Activated gamma-delta T cell treated with Interleukin-2 at 50 U/mL for 16 hours (primary cell): ENCODE data around the gene NAALADL1.
"Not testable (repeated sequence)": the region's sequence is repeated elsewhere in the genome, so short reads cannot be mapped to it uniquely, and the experiment has no call there.

ENCODE experiments used
- DNase-seq: peaks from one replicate; pipeline ENCODE4 v3.0.0-alpha.2; 2020

Gene NAALADL1

DNA sequence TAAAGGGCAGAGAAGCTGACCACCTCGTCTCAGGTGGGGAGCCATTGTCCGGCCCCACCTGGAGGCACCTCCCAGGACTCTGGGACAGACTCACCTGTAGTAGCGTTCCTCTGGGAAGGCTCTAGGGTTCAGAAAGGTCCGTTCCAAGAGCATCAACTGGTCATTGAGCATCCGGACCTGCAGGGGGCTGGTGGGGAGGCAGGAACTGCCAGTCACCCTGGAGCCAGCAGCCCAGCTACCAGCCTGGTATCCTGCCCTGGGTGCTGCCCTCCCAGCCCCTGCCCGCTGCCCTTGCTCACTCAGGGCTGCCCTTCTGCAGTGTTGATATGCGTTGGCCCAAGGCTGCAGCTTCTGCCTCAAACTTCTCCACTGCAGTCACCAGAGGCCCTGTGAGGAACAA lies 12.6 kb downstream of the NAALADL1 start:
- DNase-seq, result no peak

DNA sequence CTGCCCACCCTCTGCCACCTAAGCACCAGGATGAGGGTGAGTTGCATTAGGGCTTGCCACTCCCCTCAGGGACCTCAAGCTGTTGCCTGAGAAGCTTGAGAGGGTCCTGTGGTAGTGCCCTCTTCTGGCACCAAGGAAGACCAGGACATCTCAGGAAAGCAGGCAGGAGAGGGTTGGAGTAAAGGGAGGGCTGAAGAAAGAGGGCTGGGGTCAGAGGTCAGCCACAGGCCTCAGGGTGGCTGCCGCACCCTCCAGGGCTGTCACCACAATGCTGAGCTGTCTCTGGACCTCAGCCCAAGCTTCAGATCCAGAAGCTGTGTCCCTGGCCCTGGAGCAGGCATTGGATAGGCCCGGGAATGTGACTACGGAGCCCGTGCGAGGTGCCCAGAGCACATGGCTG lies 13.3 kb downstream of the NAALADL1 start:
- DNase-seq, result no peak

DNA sequence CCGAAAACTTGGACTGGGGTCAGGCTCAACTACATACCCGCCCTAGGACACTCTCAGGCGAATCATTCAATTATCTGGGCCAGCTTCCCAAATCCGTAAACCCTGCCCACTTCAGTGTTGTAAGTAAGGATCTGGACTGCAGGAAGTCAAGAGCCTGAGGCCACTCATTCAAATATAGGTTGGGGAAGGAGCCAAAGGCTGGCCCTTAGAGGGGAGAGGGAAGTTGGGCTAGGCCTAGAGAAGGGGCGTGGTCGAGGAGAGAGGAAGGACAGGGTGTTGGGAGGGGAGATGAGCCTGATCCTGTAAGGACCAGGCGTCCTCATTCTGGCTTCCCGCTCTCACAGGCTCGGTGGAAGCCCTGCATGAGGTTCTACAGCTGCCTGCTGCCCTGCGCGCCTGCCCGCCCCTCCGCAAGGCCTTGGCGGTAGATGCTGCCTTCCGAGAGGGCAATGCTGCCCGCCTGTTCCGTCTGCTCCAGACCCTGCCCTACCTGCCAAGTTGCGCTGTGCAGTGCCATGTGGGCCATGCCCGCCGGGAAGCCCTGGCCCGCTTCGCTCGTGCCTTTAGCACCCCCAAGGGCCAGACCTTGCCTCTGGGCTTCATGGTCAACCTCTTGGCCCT lies 14.4 kb downstream of the NAALADL1 start:
- no peak for DNase-seq

DNA sequence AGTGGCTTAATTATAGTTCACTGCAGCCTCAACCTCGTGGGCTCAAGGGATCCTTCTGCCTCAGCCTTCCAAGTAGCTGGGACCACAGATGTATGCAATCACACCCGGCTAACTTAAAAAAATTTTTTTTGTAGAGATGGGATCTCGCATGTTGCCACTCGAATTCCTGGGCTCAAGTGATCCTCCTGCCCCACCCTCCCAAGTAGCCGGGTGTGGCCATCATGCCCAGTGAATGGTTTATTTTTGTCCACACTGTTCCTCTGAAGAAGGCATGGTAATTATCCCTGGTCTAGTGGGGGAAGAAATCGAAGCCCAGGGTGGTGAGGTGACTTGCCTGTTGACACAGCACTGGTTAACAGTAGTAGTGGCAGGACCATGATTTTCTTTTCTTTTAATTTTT lies 15.5 kb downstream of the NAALADL1 start:
- DNase-seq, result no peak

DNA sequence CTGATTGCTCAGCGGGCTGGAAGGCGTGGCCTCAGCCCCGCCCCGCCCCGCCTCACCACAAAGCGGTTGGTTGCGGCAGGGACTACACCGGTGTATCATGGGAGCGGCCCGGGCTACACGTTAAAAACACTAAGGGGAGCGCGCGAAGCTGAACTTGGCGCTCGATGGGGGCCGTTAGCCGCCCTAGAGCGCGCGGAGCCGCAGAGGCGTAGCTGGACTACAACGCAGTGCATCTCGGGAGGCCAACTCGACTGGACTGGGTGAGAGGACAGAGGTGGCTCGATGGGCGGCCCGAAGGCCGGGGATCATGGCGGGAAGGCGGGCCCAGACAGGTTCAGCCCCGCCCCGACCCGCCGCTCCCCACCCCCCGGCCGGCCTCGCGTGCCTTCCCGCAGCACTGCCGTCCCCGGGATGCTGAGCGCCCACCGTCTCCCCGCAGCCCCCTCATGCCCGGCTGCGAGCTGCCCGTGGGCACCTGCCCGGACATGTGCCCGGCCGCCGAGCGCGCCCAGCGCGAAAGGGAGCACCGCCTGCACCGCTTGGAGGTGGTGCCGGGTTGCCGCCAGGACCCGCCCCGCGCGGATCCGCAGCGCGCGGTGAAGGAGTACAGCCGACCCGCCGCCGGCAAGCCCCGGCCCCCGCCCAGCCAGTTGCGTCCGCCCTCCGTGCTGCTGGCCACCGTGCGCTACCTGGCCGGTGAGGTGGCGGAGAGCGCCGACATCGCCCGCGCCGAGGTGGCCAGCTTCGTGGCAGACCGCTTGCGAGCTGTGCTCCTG lies 17.3 kb downstream of the NAALADL1 start, which contains the start of gene SAC3D1:
SAC3D1 (plus strand) TSS at position 364 of the 776 bp plus-strand sequence; CDS start at position 447, 83 bp downstream.
- DNase-seq, result peak; percentile 84

DNA sequence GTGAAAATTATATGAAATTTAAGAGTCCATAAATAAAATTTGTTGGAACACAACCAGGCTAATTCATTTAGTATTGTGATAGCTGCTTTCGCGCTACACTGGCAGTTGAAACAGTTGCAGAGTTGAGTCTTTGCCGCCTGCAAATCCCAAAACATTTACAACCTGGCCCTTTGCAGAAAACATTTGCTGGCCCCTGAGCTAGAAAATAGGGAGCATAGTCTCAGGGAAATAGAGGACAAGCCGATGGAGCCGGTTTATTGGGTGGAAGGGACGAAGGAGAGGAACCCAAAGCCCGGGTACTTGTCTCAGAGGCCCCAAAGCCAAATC lies 17.9 kb downstream of the NAALADL1 start:
- DNase-seq, result no peak

DNA sequence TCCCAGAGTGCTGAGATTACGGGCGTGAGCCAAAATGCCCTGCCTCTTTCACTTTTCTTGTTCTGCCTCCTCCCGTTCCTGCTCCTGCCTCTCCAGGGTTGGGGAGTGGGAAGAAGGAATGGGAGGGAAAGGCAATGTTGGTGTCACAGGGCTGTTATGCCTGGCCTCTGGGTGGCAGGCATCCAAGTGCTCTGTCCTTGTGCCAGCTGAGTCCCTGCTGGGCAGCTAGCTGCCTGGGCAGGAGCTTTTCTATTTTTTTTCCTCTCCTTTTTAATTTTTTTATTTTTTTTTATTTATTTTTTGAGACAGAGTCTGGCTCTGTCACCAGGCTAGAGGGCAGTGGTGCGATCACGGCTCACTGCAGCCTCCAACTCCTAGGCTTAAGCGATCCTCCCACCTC lies 21.4 kb downstream of the NAALADL1 start:
- DNase-seq, result no peak

DNA sequence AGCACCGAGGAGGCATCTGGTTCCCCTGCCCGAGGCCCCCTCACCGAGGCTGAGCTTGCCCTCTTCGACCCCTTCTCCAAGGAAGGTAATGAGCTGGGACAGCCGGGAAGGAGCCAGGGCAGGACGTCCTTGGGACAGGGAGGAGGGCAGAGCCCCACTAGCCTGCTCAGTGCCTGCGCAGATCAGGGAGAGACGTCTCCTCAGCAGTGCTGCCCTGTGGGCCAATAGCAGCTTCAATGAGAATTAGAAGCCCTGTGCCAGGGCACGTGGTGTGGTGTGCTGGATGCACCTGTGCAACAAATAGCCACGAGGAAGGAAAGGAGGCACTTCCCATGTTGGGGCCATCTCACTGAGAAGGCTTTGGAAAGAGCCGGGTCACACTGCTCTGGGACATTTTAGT lies 22.8 kb downstream of the NAALADL1 start:
- DNase-seq, result no peak

DNA sequence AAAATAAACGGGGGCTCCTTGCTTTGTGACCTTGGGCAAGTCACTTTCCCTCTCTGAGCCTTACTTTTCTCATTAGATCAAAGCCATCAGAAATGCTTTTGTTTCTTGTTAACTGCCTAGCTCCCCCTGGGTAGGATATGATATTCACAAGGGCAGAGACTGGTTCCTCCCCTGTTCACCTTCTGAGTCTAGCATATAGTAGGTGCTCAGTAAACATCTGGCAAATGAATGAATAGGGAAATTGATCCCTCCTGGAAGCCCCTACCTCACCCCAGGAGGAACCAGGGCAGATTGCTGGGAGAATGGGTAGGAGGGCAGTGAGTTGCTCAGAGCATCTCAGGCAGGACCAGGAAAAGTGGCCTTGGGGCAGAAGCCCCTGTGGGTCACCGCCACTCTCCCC lies 23.9 kb downstream of the NAALADL1 start:
- DNase-seq, result no peak

DNA sequence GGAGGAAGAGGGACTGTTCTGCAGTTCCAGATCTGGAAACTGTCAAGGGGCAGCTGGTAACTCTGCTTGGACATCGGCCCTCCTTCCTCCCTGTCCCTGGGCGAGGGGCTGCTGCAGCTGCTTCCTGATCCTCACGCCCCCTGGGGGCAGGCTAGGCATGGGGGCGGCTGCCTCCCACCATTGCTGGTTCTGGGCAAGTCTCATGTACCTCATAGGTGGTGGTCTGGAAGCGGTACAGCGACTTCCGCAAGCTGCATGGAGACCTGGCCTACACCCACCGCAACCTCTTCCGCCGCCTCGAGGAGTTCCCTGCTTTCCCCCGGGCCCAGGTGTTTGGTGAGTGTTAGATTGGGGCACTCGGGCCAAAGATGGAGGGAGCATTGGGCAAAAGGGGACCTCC lies 26.1 kb downstream of the NAALADL1 start:
- DNase-seq, result no peak

DNA sequence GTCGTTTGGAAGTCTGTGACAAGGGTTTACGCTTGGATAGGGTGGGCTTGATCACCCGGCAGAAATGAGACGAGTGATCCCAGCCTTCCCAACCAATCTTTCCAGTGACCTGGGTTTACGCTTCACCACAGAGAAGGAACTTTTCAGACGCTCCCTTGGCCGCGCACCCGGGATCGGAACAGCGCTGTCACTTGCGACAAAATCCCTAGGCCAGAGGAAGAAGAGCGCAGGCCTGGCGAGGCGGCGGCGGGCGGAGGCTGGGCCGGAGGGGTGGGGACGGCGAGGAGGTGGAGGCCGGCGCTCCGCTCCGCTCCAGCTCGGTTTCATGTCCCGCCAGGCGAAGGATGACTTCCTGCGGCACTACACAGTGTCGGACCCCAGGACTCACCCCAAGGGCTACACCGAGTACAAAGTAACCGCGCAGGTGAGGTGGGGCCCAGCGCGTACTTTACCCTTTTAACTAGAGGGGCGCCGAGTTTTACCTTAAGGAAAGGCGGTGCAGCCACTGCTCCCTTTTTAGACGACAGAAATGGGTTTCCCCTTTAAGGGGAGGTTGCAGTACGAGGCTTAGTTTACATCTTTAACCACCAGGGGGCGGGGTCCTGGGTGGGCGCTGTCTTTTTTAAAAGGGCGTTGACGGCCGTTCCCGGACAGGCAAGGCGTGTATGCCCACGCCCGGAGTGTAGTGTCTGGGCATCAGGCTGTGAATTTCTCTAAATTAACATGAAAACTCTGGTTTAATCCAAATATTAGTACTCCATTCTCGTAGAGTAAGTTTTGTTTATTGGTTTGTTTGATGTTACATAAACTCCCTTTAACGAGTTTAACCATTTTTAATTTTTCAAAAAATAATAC lies 30.9 kb downstream of the NAALADL1 start, which contains the start of gene SNX15:
SNX15 (plus strand) TSS at position 227 of the 855 bp plus-strand sequence; CDS start at position 326, 99 bp downstream.
- DNase-seq, result peak; percentile 92

DNA sequence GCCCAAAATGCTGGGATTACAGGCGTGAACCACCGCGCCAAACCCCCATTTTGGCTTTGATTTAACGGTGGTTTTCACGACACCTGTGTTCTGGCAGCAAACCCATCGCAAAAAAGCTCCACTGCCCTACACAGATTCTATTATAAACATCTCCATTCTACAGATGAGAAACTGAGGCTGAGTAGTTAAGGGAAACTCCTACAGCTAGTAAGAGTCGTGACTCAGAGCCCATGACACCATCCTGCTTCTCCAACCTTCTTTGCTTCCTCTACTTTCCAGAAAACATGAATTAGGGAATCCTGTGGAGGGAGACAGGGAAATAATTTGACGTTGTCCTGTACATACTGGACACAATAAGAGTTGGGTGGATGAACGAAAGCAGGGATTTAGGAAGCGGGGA lies 31.5 kb downstream of the NAALADL1 start:
- DNase-seq, result no peak

DNA sequence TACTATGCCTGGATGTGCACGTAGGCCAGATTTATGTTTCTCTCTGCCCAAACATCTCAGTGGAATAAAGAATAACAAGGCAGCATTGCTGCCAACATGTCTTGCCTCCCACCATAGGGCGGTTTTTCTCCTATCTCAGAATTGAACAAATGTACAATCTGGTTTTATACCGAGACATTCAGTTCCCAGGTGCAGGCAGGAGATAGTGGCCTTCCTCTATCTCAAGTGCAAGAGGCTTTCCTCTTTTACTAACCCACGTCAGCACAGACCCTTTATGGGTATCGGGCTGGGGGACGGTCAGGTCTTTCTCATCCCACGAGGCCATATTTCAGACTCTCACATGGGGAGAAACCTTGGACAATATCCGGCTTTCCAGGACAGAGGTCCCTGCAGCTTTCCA lies 34.9 kb downstream of the NAALADL1 start:
- DNase-seq, result not testable (repeated sequence)

DNA sequence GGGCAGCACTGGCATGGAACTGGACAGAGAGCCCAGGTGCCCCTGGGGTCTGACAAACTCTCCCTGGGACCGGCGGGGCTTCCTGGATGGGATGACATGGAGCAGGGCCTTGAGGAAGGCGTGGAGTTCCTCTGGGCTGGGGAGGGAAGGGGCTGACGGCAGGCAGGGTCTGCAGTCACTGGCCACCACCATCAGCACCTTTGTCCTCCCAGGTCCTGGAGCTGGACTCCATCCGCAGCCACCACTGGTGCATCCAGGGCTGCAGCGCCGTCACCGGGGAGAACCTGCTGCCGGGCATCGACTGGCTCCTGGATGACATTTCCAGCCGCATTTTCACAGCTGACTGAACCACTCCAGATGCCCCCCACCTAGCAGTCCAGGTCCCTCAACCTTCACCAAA lies 36.8 kb downstream of the NAALADL1 start:
- no peak for DNase-seq

DNA sequence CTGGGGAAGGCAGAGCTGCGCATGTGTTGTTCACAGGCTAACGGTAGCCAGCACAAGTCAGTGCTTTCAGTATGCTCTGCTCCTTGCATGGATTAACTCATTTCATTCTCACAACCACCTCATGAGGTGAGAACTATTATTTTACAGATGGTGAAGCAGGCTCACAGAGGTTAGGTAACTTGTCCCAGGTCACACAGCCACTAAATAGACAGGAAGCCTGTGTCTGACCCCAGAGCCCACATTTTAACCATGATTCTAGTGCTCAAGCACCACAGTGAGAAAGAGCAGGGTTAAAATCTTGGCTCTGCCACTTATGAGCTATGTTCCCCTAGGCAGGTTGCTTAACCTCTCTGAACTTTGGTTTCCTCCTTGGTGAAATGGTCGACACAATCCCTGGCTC lies 37.4 kb downstream of the NAALADL1 start:
- no peak for DNase-seq

DNA sequence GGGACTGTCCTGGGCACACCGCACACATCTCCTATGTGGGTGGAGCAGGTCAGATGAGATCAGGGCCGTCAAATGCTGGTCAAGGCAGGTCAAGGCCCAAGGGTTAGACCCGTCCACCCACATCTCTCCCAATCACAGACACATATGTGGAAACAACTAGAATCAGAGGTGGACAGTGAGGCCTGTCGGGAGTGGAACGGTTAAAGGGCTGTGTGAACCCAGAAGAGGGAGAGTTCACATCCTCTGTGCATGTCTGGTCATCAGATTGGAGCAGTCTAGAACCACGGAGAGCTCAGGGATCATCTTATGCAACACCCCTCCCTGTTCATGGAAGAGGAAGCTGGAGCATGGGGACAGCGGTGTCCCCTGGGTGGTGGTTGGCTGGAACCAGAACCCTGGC lies 38.5 kb downstream of the NAALADL1 start:
- no peak for DNase-seq

DNA sequence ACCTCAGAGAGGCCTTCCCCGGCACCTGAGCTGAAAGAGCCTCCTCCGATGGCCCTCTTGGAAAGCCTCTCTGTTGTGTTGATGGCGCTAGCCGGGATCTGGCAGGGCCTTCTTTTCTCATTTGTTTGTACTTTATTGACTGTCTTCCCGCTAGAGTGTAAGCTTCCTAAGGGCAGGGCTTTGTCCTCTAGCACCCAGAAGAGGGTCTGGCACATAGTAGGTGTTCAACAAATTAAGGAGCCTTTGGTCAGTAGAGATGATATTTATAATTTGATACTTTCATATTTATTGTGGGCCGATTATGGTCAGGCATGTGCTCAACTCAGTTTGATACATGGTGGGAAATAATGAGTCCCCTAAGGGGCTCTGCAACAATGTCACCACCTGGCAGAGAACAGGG lies 40.4 kb downstream of the NAALADL1 start:
- DNase-seq, result no peak

DNA sequence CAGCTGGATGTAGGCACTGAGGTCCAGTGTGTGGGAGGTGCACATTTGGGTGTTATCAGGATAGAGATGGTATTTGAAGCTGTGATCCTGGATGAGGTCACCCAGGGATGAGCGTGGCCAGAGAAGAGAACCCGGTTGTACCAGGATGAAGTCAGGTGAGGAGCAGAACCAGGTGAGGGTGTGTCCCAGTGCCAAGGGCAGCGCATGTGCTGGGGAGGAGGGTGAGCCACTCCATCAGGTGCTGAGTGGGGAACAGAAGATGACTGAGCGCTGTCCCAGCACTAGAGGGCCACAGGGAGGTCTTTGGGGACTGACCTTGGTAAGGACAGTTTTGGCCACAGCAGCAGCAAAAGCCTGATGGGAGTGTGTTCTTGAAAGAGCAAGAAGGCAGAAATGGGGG lies 41.6 kb downstream of the NAALADL1 start:
- DNase-seq, result no peak

DNA sequence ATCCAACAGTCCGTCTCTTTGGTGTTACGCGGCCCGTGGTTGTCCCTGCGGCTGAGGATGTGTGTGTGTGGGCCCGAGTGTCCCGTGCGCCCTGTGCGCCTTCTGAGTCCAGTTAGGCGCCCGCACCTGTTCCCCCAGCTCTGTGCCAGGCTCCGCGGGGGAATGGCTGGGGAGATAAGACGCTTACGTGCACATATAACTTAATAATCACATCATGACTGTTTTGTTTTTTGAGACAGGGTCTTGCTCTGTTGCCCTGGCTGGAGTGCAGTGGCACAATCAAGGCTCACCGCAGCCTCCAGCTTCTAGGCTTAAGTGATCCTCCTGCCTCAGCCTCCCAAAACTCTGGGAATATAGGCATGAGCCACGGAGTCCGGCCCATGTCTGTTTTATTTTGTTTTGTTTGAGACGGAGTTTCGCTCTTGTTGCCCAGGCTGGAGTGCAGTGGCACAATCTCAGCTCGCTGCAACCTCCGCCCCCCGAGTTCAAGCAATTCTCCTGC lies 43.6 kb downstream of the NAALADL1 start:
- DNase-seq, result no peak

DNA sequence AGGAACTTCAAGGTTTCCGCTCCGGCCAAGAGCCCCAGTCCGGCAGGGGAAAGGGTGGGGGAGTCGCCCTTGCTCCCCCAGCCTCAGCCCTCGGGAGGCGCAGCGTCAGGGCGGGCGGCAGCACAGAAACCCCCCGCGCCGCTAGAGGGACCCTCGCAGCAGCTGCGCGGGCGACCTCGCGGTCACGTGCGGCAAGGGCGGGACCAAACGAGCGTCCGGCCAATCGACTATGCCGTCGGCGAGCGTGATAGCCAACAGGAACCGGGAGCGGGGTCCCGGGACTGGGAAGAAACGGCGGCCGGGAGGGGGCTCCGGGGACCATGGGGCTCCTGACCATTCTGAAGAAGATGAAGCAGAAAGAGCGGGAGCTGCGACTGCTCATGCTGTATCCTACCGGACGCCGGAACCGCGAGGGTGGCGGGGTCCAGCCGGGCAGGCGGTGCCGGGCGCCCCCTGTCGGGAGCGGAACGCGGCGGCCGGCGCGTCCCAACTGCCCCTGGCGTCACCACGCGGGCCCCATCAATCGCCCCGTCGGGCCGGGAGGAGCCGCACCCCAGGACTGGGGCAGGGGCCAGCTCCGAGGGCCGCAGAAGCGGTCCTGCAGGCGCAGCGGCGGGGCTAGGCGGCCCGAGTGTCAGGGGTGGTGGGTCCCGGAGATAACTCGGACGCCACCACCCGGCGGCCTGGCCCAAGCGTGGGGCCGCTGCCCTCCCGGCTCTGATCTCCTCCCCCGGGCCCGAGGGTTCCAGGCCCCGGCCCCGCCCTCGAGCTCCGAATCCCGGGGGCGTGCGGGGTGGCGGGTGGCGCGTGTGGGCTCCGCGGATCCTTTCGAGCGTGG lies 44.2 kb downstream of the NAALADL1 start, which contains the start of gene ARL2:
ARL2 (plus strand) TSS at position 273 of the 838 bp plus-strand sequence; CDS start at position 321, 48 bp downstream.
- peak; percentile 84 for DNase-seq

DNA sequence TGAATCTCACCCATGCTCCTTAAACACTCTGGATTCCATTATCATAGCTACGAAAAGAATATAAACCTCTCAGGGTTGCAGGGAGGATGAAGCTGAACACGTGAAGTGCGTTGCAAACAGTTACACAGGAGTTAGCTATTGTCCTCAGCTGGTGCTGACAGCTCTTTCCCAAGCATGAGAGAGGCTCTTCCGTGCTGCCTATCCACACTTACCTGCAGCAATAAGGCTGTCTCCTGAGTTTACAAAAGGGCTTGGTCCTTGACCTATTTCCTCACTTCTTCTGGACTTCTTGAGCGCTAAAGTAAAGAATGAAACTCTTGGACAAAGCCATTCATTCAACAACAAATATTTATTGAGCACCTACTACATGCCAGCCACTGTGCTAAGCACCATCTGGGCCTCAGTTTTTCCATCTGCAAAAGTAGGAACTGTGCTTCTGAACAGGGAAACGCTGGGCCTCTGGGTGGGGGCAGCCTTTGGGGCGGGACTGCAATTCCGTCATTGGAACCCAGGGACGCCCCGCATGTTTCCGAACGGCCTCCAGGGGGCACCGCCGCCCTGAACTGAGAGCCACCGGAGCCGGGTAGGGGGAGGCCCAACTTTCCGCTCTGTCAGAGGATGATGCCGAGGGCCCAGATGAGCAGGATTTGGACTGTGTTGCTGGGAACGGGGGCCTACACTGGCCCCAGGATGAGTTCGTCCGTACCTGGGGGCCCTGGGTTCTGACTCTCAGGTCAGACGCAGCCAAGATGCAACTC lies 45.0 kb downstream of the NAALADL1 start:
- peak; percentile 89 for DNase-seq

DNA sequence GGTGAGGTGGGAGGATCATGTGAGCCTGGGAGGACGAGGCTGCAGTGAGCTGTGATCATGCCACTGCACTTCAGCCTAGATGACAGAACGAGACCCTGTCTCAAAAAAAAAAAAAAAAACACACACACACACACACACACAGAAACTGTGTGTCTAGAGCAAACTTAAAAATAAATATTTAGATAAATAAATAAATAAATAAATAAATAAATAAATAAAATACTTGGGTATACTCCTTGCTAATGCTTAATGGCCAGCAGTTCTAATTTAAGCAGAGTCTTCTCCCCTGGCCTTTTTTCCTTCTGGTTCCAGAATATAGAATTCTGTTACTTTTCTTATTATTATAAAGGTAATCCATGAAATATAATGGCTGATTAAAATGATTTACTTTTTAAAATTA lies 49.5 kb downstream of the NAALADL1 start:
- DNase-seq, result no peak
